Esophagus (tissue), 2 donors: ENCODE data around the gene KCNQ5. TPM values are rescaled to one million over a fixed set of nuclear protein-coding genes. Genes with fewer than 3 reads are reported as not detected.

Experiments
- H3K27ac ChIP-seq, 2 donors: one replicate each; pipeline ENCODE4 v1.5.1; 2013; ENCODE audit warnings: low read depth in 2 of 2, mild to moderate bottlenecking in 2 of 2, inconsistent platforms in 1 of 2, low read length in 1 of 2, moderate library complexity in 1 of 2
- H3K27me3 ChIP-seq, 2 donors: one replicate each; pipeline ENCODE4 v1.6.1; 2013; ENCODE audit warnings: low read length in 2 of 2, control low read depth in 1 of 2, mild to moderate bottlenecking in 1 of 2; ENCODE audit not compliant: insufficient read depth in 2 of 2, control insufficient read depth in 1 of 2
- H3K36me3 ChIP-seq, 2 donors: one replicate each; pipeline ENCODE4 v1.6.1; 2013; ENCODE audit warnings: low read length in 1 of 2; ENCODE audit not compliant: control insufficient read depth in 2 of 2, insufficient read depth in 2 of 2
- H3K4me1 ChIP-seq, 2 donors: one replicate each; pipeline ENCODE4 v1.6.1; 2013; ENCODE audit warnings: low read length in 1 of 2; ENCODE audit not compliant: control insufficient read depth in 2 of 2, insufficient read depth in 2 of 2
- H3K4me3 ChIP-seq, 2 donors: one replicate each; pipeline ENCODE4 v1.5.1; 2013; ENCODE audit warnings: low read length in 2 of 2, mild to moderate bottlenecking in 2 of 2, low read depth in 1 of 2, moderate library complexity in 1 of 2
- H3K9me3 ChIP-seq, 2 donors: one replicate each; pipeline ENCODE4 v1.6.1; 2013; ENCODE audit warnings: mild to moderate bottlenecking in 2 of 2, low read depth in 1 of 2, low read length in 1 of 2, moderate library complexity in 1 of 2; ENCODE audit not compliant: control insufficient read depth in 2 of 2, insufficient read depth in 1 of 2
- WGBS, 2 donors: extraction: QIAGEN DNeasy Blood & Tissue Kit; methylation state at CpG; one replicate each; pipeline ENCODE4 v1.1.7; 2013; 5-methylcytosine and 5-hydroxymethylcytosine counted together
- polyA plus RNA-seq, 2 donors: library from polyadenylated mRNA; stranded (reverse); fragments of 200-250 nt; gene quantifications; one replicate each; pipeline ENCODE4 v1.2.3, GENCODE V29; 2013
- donor health status: healthy with polysubstance abuse.
- donor health status: Bipolar disorder and iron deficiency.

Gene KCNQ5
- polyA plus RNA-seq, 2 donors = 0.18 to 0.22 TPM

DNA sequence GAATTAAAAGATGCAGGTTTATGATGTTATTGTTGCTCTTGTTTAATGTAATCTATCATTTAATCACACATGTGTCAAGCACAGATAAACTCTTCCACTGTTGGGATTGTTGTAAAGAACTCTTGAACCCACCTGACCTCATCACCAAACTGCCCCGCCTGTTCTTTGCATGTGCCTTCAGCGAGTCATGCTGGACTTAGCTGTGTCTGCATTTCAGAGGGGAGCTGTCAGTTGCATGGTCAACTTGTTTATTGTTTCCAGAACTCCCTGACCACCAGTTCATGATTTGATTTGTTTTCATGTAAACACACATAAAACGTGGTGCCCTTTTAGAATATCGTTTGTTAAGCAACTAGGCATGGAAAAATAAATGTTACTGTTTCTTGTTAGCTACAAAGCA, 509.8 kb downstream of the KCNQ5 start:
- no peaks in the 10 kb centered on the region for H3K4me1 ChIP-seq
- WGBS, 2 donors = 67 to 69% methylated on average over 4 of the region's 4 CpGs
- H3K27ac ChIP-seq = no peak overlapping the region
- peaks cover 0 to 4% of the 10 kb centered on the region in 2 donors for H3K27me3 ChIP-seq
- H3K9me3 ChIP-seq = peaks cover 2 to 4% of the 10 kb centered on the region in 2 donors
- no peak overlapping the region for H3K4me3 ChIP-seq
- H3K36me3 ChIP-seq = no peaks in the 10 kb centered on the region

DNA sequence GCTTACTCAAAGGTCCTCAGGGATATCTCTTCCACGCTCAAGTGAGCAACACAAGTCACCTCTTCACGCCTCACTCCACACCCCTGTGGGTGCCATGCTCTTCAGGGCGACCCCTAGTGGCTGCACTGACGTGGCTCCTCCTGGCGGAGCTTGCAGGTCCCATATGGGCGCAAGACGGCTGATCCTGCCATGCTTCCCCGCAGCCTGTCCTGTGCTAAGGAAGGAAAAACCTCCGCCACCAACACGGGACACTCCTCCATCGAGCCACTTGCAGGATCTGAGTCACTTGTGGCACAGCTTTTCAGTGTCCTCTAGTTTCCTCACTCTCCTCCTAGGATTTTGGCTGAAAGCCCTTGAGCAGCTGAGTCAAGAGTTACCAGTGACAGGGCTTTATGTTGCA, 512.7 kb downstream of the KCNQ5 start:
- 70 to 74% methylated on average over 11 of the region's 11 CpGs for WGBS, 2 donors
- no peak overlapping the region for H3K4me3 ChIP-seq
- no peaks in the 10 kb centered on the region for H3K4me1 ChIP-seq
- peaks cover 2 to 4% of the 10 kb centered on the region in 2 donors for H3K9me3 ChIP-seq
- no peak overlapping the region for H3K27ac ChIP-seq
- H3K27me3 ChIP-seq = peaks cover 0 to 4% of the 10 kb centered on the region in 2 donors
- no peaks in the 10 kb centered on the region for H3K36me3 ChIP-seq

DNA sequence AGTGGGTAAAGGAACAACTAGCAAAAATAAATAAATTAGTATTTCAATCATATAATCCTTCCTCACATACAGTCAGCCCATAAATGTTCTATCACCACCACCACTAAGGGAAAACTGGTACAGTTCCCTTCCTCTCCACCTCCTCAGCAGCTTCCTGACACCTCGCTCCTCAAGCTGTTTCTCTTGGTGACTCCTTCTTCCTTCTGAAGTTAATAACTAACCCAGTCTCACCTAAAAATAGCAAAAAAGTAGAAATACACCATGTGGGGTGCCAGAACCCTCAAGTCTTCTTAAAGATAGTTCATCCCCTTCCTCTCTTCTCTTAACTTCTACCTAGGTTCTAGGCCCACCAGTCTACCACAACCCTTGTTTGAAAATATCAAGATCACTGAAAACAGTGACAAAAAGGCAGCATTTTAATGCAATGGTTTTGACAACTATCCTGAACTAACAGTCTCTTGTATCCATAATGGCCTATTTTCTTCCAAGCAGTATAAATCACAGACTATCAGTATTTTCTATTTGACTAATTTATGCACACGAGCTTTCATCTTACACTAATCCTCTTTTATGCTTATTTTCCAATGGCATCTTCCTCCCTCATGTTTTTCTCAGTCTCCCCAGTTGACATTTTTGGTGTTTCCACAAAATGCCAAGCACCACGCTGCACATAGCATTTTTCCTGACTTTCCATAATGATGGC, 518.0 kb downstream of the KCNQ5 start:
- H3K4me1 ChIP-seq = no peaks in the 10 kb centered on the region
- peaks cover 0 to 2% of the 10 kb centered on the region in 2 donors for H3K27me3 ChIP-seq
- H3K4me3 ChIP-seq = no peak overlapping the region
- H3K36me3 ChIP-seq = no peaks in the 10 kb centered on the region
- no peaks in the 10 kb centered on the region for H3K9me3 ChIP-seq
- no peak overlapping the region for H3K27ac ChIP-seq
- 81 to 91% methylated on average over 3 of the region's 3 CpGs for WGBS, 2 donors

DNA sequence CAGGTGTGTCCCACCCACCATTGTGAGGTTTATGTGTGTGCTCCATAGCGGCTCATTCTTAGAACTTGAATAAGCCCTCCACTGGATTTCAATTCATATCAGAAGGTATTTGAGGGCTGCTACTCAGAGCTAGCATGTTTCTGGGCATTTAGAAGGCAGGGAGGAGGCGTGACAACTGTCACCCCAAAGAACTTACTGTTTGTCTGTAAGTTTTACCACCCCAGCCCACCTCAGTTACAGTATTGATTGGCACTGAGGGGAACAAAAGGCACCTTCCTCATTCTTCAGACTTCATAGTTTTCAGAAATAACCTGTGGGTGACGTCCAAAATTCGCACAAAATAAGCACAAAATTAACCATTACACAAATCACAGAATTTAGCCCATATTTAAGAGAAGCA, 521.7 kb downstream of the KCNQ5 start:
- H3K9me3 ChIP-seq = no peaks in the 10 kb centered on the region
- 81 to 86% methylated on average over 4 of the region's 4 CpGs for WGBS, 2 donors
- no peaks in the 10 kb centered on the region for H3K4me1 ChIP-seq
- H3K27me3 ChIP-seq = peaks cover 0 to 2% of the 10 kb centered on the region in 2 donors
- no peak overlapping the region for H3K4me3 ChIP-seq
- no peak overlapping the region for H3K27ac ChIP-seq
- no peaks in the 10 kb centered on the region for H3K36me3 ChIP-seq

DNA sequence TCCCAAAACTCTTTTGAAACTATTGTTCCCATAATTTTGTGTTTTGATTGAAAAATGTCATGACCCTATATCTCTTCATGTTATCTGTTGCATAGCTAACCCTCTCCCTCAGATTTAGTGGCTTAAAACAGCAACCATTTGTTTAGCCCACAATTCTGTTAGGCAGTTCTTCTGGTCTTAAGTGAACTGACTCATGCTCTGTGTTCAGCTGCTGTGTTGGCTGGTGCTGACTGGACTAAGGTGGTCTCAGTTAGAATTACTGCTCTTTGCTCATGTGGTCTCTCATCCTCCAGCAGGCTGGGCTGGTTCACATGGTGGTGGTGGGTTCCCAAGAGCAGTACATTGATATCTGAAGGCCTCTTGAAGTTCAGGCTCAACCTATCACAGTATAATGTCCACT, 522.7 kb downstream of the KCNQ5 start:
- Histone ChIP-seq H3K9me3 (no peaks in the 10 kb centered on the region), H3K27ac (no peak overlapping the region), H3K27me3 (peaks cover 0 to 2% of the 10 kb centered on the region in 2 donors), H3K4me3 (no peak overlapping the region), H3K36me3 (no peaks in the 10 kb centered on the region), H3K4me1 (no peaks in the 10 kb centered on the region)

DNA sequence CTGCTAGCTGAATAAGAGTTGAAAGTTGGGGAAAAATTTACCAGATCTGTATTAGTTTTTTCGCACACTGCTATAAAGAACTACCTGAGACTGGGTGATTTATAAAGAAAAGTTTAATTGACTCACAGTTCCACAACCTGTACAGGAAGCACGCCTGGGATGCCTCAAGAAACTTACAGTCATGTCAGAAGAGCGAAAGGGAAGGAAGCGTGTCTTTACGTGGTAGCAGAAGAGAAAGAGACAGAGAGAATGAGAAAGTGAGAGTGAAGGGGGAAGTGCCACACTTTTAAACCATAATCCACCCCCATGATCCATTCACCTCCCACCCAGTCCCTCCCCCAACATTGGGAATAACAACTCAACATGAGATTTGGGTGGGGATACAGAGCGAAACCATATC, 523.8 kb downstream of the KCNQ5 start:
- H3K9me3 ChIP-seq = no peaks in the 10 kb centered on the region
- no peak overlapping the region for H3K4me3 ChIP-seq
- H3K4me1 ChIP-seq = no peaks in the 10 kb centered on the region
- H3K27ac ChIP-seq = no peak overlapping the region
- WGBS, 2 donors = 85 to 86% methylated on average over 6 of the region's 6 CpGs
- peaks cover 0 to 2% of the 10 kb centered on the region in 2 donors for H3K27me3 ChIP-seq
- no peaks in the 10 kb centered on the region for H3K36me3 ChIP-seq

DNA sequence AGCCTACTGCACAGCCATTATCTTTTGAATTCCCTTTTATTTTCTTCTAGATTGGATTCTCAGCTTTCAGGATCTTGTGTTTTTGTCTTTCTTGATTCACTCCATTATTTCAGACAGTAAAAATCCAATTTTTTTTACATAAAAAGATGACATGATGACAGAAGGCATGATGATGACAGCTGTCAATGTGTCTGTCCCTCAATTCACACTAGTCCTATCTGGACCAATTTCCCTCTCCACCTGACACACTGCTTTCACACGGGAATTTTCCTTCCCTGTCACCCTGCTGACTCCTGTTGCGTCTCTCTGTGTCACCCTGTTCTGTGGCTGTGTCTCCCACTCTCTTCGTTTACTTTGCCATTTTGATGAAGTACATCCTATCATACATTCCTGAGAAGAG, 529.9 kb downstream of the KCNQ5 start:
- Histone ChIP-seq H3K4me1 (no peaks in the 10 kb centered on the region), H3K27ac (no peak overlapping the region), H3K27me3 (no peaks in the 10 kb centered on the region), H3K4me3 (no peak overlapping the region), H3K9me3 (no peaks in the 10 kb centered on the region), H3K36me3 (no peaks in the 10 kb centered on the region)
- WGBS, 2 donors = 73 to 74% methylated on average over 3 of the region's 3 CpGs

DNA sequence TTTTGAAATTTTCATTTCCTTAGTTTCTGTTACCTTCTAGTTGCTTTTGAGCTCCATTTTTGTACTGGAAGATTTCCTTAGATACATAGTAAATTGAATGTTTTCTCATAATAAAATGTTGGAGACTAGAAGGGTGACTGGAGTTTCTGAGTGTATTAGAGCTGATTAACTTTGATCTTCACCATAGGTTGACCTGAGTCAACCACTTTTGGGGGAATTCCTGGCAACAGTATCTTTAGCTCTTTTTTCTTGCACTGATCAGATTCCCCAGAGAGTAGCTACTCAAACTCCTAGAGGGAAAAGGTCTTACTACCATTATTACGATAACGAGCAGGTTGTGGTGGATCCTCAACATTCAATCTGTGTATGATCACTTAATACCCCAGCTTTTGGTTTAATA, 530.7 kb downstream of the KCNQ5 start:
- WGBS, 2 donors = 92 to 94% methylated on average over 2 of the region's 2 CpGs
- Histone ChIP-seq H3K27me3 (no peaks in the 10 kb centered on the region), H3K4me1 (no peaks in the 10 kb centered on the region), H3K27ac (no peak overlapping the region), H3K36me3 (no peaks in the 10 kb centered on the region), H3K9me3 (peaks cover 0 to 4% of the 10 kb centered on the region in 2 donors), H3K4me3 (no peak overlapping the region)

DNA sequence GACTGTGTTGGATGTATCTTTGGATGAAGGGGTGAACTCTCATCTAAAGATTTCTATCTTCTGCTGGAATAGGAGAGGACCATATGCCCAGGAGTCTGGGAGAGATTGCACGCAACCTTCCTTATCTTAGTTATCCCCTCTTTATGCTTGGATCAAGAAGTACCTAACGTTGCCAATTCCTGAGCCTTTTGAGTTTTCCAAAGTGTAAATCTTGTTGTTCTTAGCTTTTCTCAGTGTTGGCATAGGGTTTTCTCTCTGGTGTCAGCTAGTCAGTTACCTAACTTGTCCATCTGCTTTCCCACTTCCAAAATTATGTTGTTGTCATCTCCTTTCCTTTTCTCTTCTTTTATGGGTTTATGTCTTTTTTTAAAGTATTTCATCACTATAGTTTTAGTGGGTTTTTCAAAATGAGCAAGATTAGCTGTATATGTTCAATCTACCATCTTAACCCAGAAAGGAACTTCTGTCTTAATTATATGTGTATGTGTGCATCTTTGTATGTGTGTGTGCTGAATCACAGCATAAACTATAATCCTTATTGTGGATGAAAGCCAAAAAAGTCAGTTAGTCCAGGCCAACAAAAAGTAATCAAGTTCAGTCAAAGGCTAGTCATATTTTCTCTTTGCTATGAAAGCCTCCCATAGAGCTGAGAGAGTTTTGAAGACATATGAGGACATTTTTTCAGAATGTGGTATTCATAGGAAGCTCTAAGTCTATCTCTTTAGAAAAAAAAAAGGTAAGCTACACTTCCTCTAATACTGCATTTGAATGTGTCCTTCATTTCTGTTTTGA, 531.3 kb downstream of the KCNQ5 start:
- H3K9me3 ChIP-seq = peaks cover 0 to 7% of the 10 kb centered on the region in 2 donors
- no peak overlapping the region for H3K27ac ChIP-seq
- H3K36me3 ChIP-seq = no peaks in the 10 kb centered on the region
- H3K4me1 ChIP-seq = no peaks in the 10 kb centered on the region
- H3K4me3 ChIP-seq = no peak overlapping the region
- WGBS, 2 donors = 60 to 72% methylated on average over 2 of the region's 2 CpGs
- no peaks in the 10 kb centered on the region for H3K27me3 ChIP-seq
